ENCODE results near the gene PTPMT1.
"Not testable (repeated sequence)": the region's sequence is repeated elsewhere in the genome, so short reads cannot be mapped to it uniquely, and the experiment has no call there.

Gene PTPMT1

GRCh38 chr11:47565340-47566148, at the start of gene PTPMT1:
TSS of gene PTPMT1 (plus strand) at chr11:47565599. CDS start at chr11:47565623, 24 bp downstream.
- DNase-seq (ENCODE audit: low spot score): peak; percentile 87

GRCh38 chr11:47516155-47516554, 49.2 kb upstream of the PTPMT1 start:
- no peak for DNase-seq (ENCODE audit: low spot score)

- no peak for DNase-seq (ENCODE audit: low spot score)
Observed at GRCh38 chr11:47516984-47517853, 48.2 kb upstream of the PTPMT1 start.

- DNase-seq (ENCODE audit: low spot score): no peak
Observed at GRCh38 chr11:47518212-47518964, 47.0 kb upstream of the PTPMT1 start.

GRCh38 chr11:47523490-47524225, 41.7 kb upstream of the PTPMT1 start:
- peak; percentile 26 for DNase-seq (ENCODE audit: low spot score)

GRCh38 chr11:47524291-47524874, 41.0 kb upstream of the PTPMT1 start:
- DNase-seq (ENCODE audit: low spot score): no peak

GRCh38 chr11:47526032-47526431, 39.4 kb upstream of the PTPMT1 start:
- DNase-seq (ENCODE audit: low spot score): not testable (repeated sequence)

- DNase-seq (ENCODE audit: low spot score): no peak
Observed at GRCh38 chr11:47527186-47527585, 38.2 kb upstream of the PTPMT1 start.

- no peak for DNase-seq (ENCODE audit: low spot score)
Observed at GRCh38 chr11:47529951-47530350, 35.4 kb upstream of the PTPMT1 start.

- not testable (repeated sequence) for DNase-seq (ENCODE audit: low spot score)
Observed at GRCh38 chr11:47530721-47531120, 34.7 kb upstream of the PTPMT1 start.

GRCh38 chr11:47531666-47532065, 33.7 kb upstream of the PTPMT1 start:
- DNase-seq (ENCODE audit: low spot score): no peak

GRCh38 chr11:47532597-47533213, 32.7 kb upstream of the PTPMT1 start:
- DNase-seq (ENCODE audit: low spot score): no peak

GRCh38 chr11:47533690-47534151, 31.7 kb upstream of the PTPMT1 start:
- DNase-seq (ENCODE audit: low spot score): no peak

GRCh38 chr11:47534704-47535251, 30.6 kb upstream of the PTPMT1 start:
- no peak for DNase-seq (ENCODE audit: low spot score)

GRCh38 chr11:47536915-47537314, 28.5 kb upstream of the PTPMT1 start:
- no peak for DNase-seq (ENCODE audit: low spot score)

- peak; percentile 15 for DNase-seq (ENCODE audit: low spot score)
Observed at GRCh38 chr11:47538741-47539565, 26.4 kb upstream of the PTPMT1 start.

GRCh38 chr11:47539681-47540039, 25.7 kb upstream of the PTPMT1 start:
- no peak for DNase-seq (ENCODE audit: low spot score)

GRCh38 chr11:47541070-47541469, 24.3 kb upstream of the PTPMT1 start:
- no peak for DNase-seq (ENCODE audit: low spot score)

- no peak for DNase-seq (ENCODE audit: low spot score)
Observed at GRCh38 chr11:47545298-47545697, 20.1 kb upstream of the PTPMT1 start.
